Measurements from ENCODE around the gene ABTB2. TPM values are rescaled to one million over a fixed set of nuclear protein-coding genes. Genes with fewer than 3 reads are reported as not detected.

The ABTB2 gene
- total RNA-seq, 4 donors from 2014 or later: 7.1 to 9.3 (median 7.7) TPM

GRCh38 chr11:34309965-34310364 lies 47.8 kb downstream of the ABTB2 start:
- WGBS, 2 donors: 84 to 91% methylated on average over 6 of the region's 6 CpGs

GRCh38 chr11:34308913-34309585 lies 48.8 kb downstream of the ABTB2 start:
- no peaks in the 10 kb centered on the region for H3K36me3 ChIP-seq
- peak in 1 of 2 donors; percentile 54 for DNase-seq (ENCODE audit: low spot score in 2 of 2)
- H3K27ac ChIP-seq: no peak overlapping the region
- 48 to 56% methylated on average over 8 of the region's 8 CpGs for WGBS, 2 donors
- TF ChIP-seq EP300 (IDR thresholded peaks at IDR 0.05) (peak in 1 of 2 donors; percentile 25), CTCF (IDR thresholded peaks at IDR 0.05) (no peak)
- no peak overlapping the region for H3K4me3 ChIP-seq
- peaks cover 0 to 12% (median 4%) of the 10 kb centered on the region in 4 donors for H3K4me1 ChIP-seq
- no peaks in the 10 kb centered on the region for H3K9me3 ChIP-seq
- H3K27me3 ChIP-seq: no peaks in the 10 kb centered on the region

More at GRCh38 chr11:34309965-34310364, 47.8 kb downstream of the ABTB2 start:
- H3K27me3 ChIP-seq: no peaks in the 10 kb centered on the region
- H3K36me3 ChIP-seq: no peaks in the 10 kb centered on the region
- DNase-seq (ENCODE audit: low spot score in 2 of 2): no peak
- no peak overlapping the region for H3K27ac ChIP-seq
- H3K4me3 ChIP-seq: no peak overlapping the region
- H3K9me3 ChIP-seq: no peaks in the 10 kb centered on the region
- H3K4me1 ChIP-seq: peaks cover 0 to 12% (median 4%) of the 10 kb centered on the region in 4 donors
- TF ChIP-seq CTCF (IDR thresholded peaks at IDR 0.05): no peak
- no peak for TF ChIP-seq POLR2A (IDR thresholded peaks at IDR 0.05)
- TF ChIP-seq EP300 (IDR thresholded peaks at IDR 0.05): no peak

- no peaks in the 10 kb centered on the region for H3K27me3 ChIP-seq
- H3K36me3 ChIP-seq: no peaks in the 10 kb centered on the region
- no peaks in the 10 kb centered on the region for H3K9me3 ChIP-seq
- no peak overlapping the region for H3K27ac ChIP-seq
- peaks cover 0 to 12% (median 4%) of the 10 kb centered on the region in 4 donors for H3K4me1 ChIP-seq
- WGBS, 2 donors: 83 to 88% methylated on average over 7 of the region's 7 CpGs
- no peak overlapping the region for H3K4me3 ChIP-seq
- TF ChIP-seq CTCF (IDR thresholded peaks at IDR 0.05) (no peak), POLR2A (IDR thresholded peaks at IDR 0.05) (no peak), EP300 (IDR thresholded peaks at IDR 0.05) (no peak)
- no peak for DNase-seq (ENCODE audit: low spot score in 2 of 2)
Measured at GRCh38 chr11:34308049-34308912, 49.5 kb downstream of the ABTB2 start.

GRCh38 chr11:34305780-34306179 lies 52.0 kb downstream of the ABTB2 start:
- H3K4me3 ChIP-seq: no peak overlapping the region
- H3K27me3 ChIP-seq: no peaks in the 10 kb centered on the region
- no peaks in the 10 kb centered on the region for H3K9me3 ChIP-seq
- WGBS, 2 donors: 84 to 94% methylated on average over 1 of the region's 1 CpG
- H3K36me3 ChIP-seq: no peaks in the 10 kb centered on the region
- H3K27ac ChIP-seq: no peak overlapping the region
- TF ChIP-seq EP300 (IDR thresholded peaks at IDR 0.05): no peak
- no peak for TF ChIP-seq CTCF (IDR thresholded peaks at IDR 0.05)
- peaks cover 0 to 20% (median 4%) of the 10 kb centered on the region in 4 donors for H3K4me1 ChIP-seq
- no peak for DNase-seq (ENCODE audit: low spot score in 2 of 2)

- 91 to 93% methylated on average over 7 of the region's 7 CpGs for WGBS, 2 donors
- Histone ChIP-seq H3K27me3 (no peaks in the 10 kb centered on the region), H3K27ac (no peak overlapping the region), H3K4me1 (peaks cover 0 to 26% (median 4%) of the 10 kb centered on the region in 4 donors), H3K36me3 (no peaks in the 10 kb centered on the region), H3K9me3 (no peaks in the 10 kb centered on the region), H3K4me3 (no peak overlapping the region)
- TF ChIP-seq POLR2A (IDR thresholded peaks at IDR 0.05): no peak
- TF ChIP-seq EP300 (IDR thresholded peaks at IDR 0.05): no peak
- no peak for TF ChIP-seq CTCF (IDR thresholded peaks at IDR 0.05)
- no peak for DNase-seq (ENCODE audit: low spot score in 2 of 2)
Measured at GRCh38 chr11:34305193-34305592, 52.6 kb downstream of the ABTB2 start.

Data from tibial nerve (tissue), 4 donors.